H9 (cell line): ENCODE data around the gene PRAMEF1. TPM values are rescaled to one million over a fixed set of nuclear protein-coding genes. Genes with fewer than 3 reads are reported as not detected.

Experiments
- DNase-seq: peaks from one replicate; pipeline ENCODE4 v3.0.0-alpha.2; 2017
- H2AFZ ChIP-seq: one replicate; pipeline ENCODE4 v1.6.1; 2013; ENCODE audit warnings: mild to moderate bottlenecking, low read length, control low read depth, moderate library complexity
- H2AK5ac ChIP-seq: 2 replicates; pipeline ENCODE4 v1.6.1; 2013; ENCODE audit warnings: low read length, control low read depth, mixed read lengths; ENCODE audit not compliant: insufficient read length
- H2BK120ac ChIP-seq: one replicate; pipeline ENCODE4 v1.6.1; 2013; ENCODE audit warnings: low read depth, mild to moderate bottlenecking, low read length, control low read depth, inconsistent platforms; ENCODE audit not compliant: poor library complexity, severe bottlenecking
- H2BK12ac ChIP-seq: 2 replicates; pipeline ENCODE4 v1.6.1; 2013; ENCODE audit warnings: low read length, control low read depth, mixed read lengths, low read depth; ENCODE audit not compliant: insufficient read length
- H2BK15ac ChIP-seq: 2 replicates; pipeline ENCODE4 v1.6.1; 2013; ENCODE audit warnings: low read depth, low read length, control low read depth
- H2BK20ac ChIP-seq: one replicate; pipeline ENCODE4 v1.6.1; 2013; ENCODE audit warnings: low read depth, mild to moderate bottlenecking, low read length, control low read depth, inconsistent platforms; ENCODE audit not compliant: poor library complexity, severe bottlenecking
- H2BK5ac ChIP-seq: 2 replicates; pipeline ENCODE4 v1.6.1; 2013; ENCODE audit warnings: low read length, control low read depth, mixed read lengths; ENCODE audit not compliant: insufficient read length
- H3K14ac ChIP-seq: 2 replicates; pipeline ENCODE4 v1.6.1; 2013; ENCODE audit warnings: low read length, control low read depth; ENCODE audit not compliant: insufficient read depth
- H3K18ac ChIP-seq: 2 replicates; pipeline ENCODE4 v1.6.1; 2013; ENCODE audit warnings: low read depth, mild to moderate bottlenecking, mixed read lengths, low read length, control low read depth; ENCODE audit not compliant: insufficient read length
- H3K23ac ChIP-seq: 2 replicates; pipeline ENCODE4 v1.6.1; 2013; ENCODE audit warnings: low read length, control low read depth, mixed read lengths, low read depth; ENCODE audit not compliant: insufficient read length
- H3K23me2 ChIP-seq: 2 replicates; pipeline ENCODE4 v1.6.1; 2013; ENCODE audit warnings: low read depth, mild to moderate bottlenecking, mixed read lengths, low read length, control low read depth; ENCODE audit not compliant: insufficient read length, poor library complexity, severe bottlenecking
- H3K27ac ChIP-seq: 2 replicates; pipeline ENCODE4 v1.5.1; 2013; ENCODE audit warnings: low read length, control low read depth, mixed read lengths, low read depth; ENCODE audit not compliant: insufficient read length
- H3K27me3 ChIP-seq: 2 replicates; pipeline ENCODE4 v1.6.1; 2013; ENCODE audit warnings: low read length, control low read depth, inconsistent platforms; ENCODE audit not compliant: insufficient read depth
- H3K4ac ChIP-seq: 2 replicates; pipeline ENCODE4 v1.6.1; 2013; ENCODE audit warnings: low read depth, mild to moderate bottlenecking, control low read depth, inconsistent platforms, low read length, moderate library complexity
- H3K4me1 ChIP-seq: 2 replicates; pipeline ENCODE4 v1.6.1; 2013; ENCODE audit warnings: low read length, control low read depth, inconsistent platforms; ENCODE audit not compliant: insufficient read depth
- H3K4me2 ChIP-seq: 2 replicates; pipeline ENCODE4 v1.6.1; 2013; ENCODE audit warnings: low read length, control low read depth, mixed read lengths; ENCODE audit not compliant: insufficient read length, insufficient read depth
- H3K56ac ChIP-seq: 2 replicates; pipeline ENCODE4 v1.6.1; 2013; ENCODE audit warnings: low read depth, mild to moderate bottlenecking, mixed read lengths, low read length, control low read depth; ENCODE audit not compliant: insufficient read length
- H3K79me1 ChIP-seq: 2 replicates; pipeline ENCODE4 v1.6.1; 2013; ENCODE audit warnings: low read depth, mild to moderate bottlenecking, moderate library complexity, low read length, control low read depth, inconsistent platforms; ENCODE audit not compliant: insufficient read depth, poor library complexity, severe bottlenecking
- H3K79me2 ChIP-seq: 2 replicates; pipeline ENCODE4 v1.6.1; 2013; ENCODE audit warnings: low read length, control low read depth, inconsistent platforms; ENCODE audit not compliant: insufficient read depth
- H3K9ac ChIP-seq: 2 replicates; pipeline ENCODE4 v1.6.1; 2013; ENCODE audit warnings: low read length, control low read depth, mixed read lengths; ENCODE audit not compliant: insufficient read length; ENCODE audit errors: extremely low read depth
- H3K9me3 ChIP-seq: one replicate; pipeline ENCODE4 v1.6.1; 2013; ENCODE audit warnings: low read depth, low read length, inconsistent platforms; ENCODE audit not compliant: control insufficient read depth
- H3T11ph ChIP-seq: one replicate; pipeline ENCODE4 v1.6.1; 2013; ENCODE audit warnings: mild to moderate bottlenecking, low read length, control low read depth, inconsistent platforms
- H4K20me1 ChIP-seq: one replicate; pipeline ENCODE4 v1.6.1; 2013; ENCODE audit not compliant: control insufficient read depth, insufficient read length, insufficient read depth
- H4K5ac ChIP-seq: 2 replicates; pipeline ENCODE4 v1.6.1; 2013; ENCODE audit warnings: low read depth, mild to moderate bottlenecking, mixed read lengths, low read length, control low read depth; ENCODE audit not compliant: insufficient read length
- H4K8ac ChIP-seq: replicated peaks from 2 replicates; pipeline ENCODE4 v1.6.1; 2013; ENCODE audit warnings: low read length, control low read depth, mixed read lengths, low read depth; ENCODE audit not compliant: insufficient read length
- H4K91ac ChIP-seq: 2 replicates; pipeline ENCODE4 v1.6.1; 2013; ENCODE audit warnings: low read depth, mild to moderate bottlenecking, moderate library complexity, mixed read lengths, low read length, control low read depth; ENCODE audit not compliant: insufficient read length
- H3K27ac Mint-ChIP-seq, 3 experiments: 2 replicates in 2 of 3; 3 replicates in 1 of 3; pipeline ENCODE4 v1.8.0; 2020 to 2021; ENCODE audit warnings: mixed read lengths in 3 of 3, mild to moderate bottlenecking in 1 of 3, moderate library complexity in 1 of 3
- H3K27me3 Mint-ChIP-seq: 2 replicates; pipeline ENCODE4 v1.8.0; 2021; ENCODE audit warnings: low read depth, mild to moderate bottlenecking, moderate library complexity, mixed read lengths
- H3K36me3 Mint-ChIP-seq, 3 experiments: 2 replicates in 2 of 3; 3 replicates in 1 of 3; pipeline ENCODE4 v1.8.0; 2020 to 2021; ENCODE audit warnings: low read depth in 3 of 3, mixed read lengths in 3 of 3; ENCODE audit not compliant: insufficient read depth in 1 of 3
- H3K4me1 Mint-ChIP-seq, 2 experiments: 2 replicates each; pipeline ENCODE4 v1.8.0; 2020; ENCODE audit warnings: mixed read lengths in 2 of 2
- H3K4me3 Mint-ChIP-seq, 2 experiments: 2 replicates in 1 of 2; 3 replicates in 1 of 2; pipeline ENCODE4 v1.8.0; 2020 to 2021; ENCODE audit warnings: mild to moderate bottlenecking in 2 of 2, mixed read lengths in 2 of 2, moderate library complexity in 1 of 2
- H3K9me3 Mint-ChIP-seq, 2 experiments: 2 replicates in 1 of 2; 3 replicates in 1 of 2; pipeline ENCODE4 v1.8.0; 2020; ENCODE audit warnings: mild to moderate bottlenecking in 2 of 2, mixed read lengths in 2 of 2, moderate library complexity in 1 of 2
- CTCF ChIP-seq: fragments of 200-600 bp; sonication (generic); conservative IDR thresholded peaks from 3 replicates; pipeline ENCODE4 v1.8.0; 2021; ENCODE audit warnings: antibody characterized with exemption, mild to moderate bottlenecking
- WGBS: extraction: QIAGEN DNeasy Blood & Tissue Kit; methylation state at CpG from one replicate; pipeline ENCODE4 v1.1.7; 2013; ENCODE audit warnings: missing lambda C conversion rate, low lambda C conversion rate, mixed read lengths; ENCODE audit not compliant: insufficient read length; ENCODE audit errors: extremely low coverage; 5-methylcytosine and 5-hydroxymethylcytosine counted together
- total RNA-seq: library from RNA; stranded (reverse); gene quantifications from 2 replicates; pipeline ENCODE4 v1.2.1, GENCODE V29; 2021

PRAMEF1 gene
- total RNA-seq, 1 experiment from 2014 or later = not detected

DNA sequence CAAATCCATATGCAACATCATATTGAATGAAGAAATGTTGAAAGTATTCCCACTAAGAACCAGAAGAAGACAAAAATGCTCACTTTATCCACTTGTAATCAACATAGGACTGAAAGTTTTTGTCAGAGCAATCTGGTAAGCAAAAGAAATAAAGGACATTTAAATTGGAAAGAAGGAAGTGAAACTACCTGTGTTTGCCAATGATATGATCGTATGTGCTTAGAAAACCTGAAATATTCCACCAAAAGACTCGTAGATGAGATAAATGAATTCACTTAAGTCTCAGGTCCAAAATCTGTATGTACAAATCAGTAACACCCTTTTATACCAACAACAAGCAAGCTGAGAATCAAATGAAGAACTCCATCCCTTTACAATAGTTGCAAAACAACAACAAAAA lies 8.5 kb downstream of the PRAMEF1 start:
- no peak overlapping the region for H3K4me2 ChIP-seq
- no peak overlapping the region for H3K18ac ChIP-seq
- H3K56ac ChIP-seq = no peak overlapping the region
- H2BK5ac ChIP-seq = no peak overlapping the region
- H3K9me3 ChIP-seq = peaks cover 14% of the 10 kb centered on the region
- no peak overlapping the region for H4K8ac ChIP-seq
- H2BK20ac ChIP-seq = no peak overlapping the region
- no peak overlapping the region for H4K5ac ChIP-seq
- Mint-ChIP-seq H3K4me1 (no peaks in the 10 kb centered on the region), H3K27me3 (no peaks in the 10 kb centered on the region; the same call in none of the 2 replicates), H3K36me3 (peaks cover 0 to 16% (median 2%) of the 10 kb centered on the region in 3 experiments; a peak in 4 of 7 replicates), H3K9me3 (peaks cover 66 to 87% of the 10 kb centered on the region in 2 experiments), H3K4me3 (no peak overlapping the region), H3K27ac (no peak overlapping the region)
- H4K20me1 ChIP-seq = no peaks in the 10 kb centered on the region
- H3K23ac ChIP-seq = no peak overlapping the region
- no peak overlapping the region for H3K27ac ChIP-seq
- no peaks in the 10 kb centered on the region for H3K23me2 ChIP-seq
- no peak overlapping the region for H3T11ph ChIP-seq
- no peak overlapping the region for H3K14ac ChIP-seq
- H3K4ac ChIP-seq = no peak overlapping the region
- no peaks in the 10 kb centered on the region for H3K4me1 ChIP-seq
- no CpG with 5 or more reads among the region's 2 CpGs for WGBS
- H3K79me2 ChIP-seq = no peaks in the 10 kb centered on the region
- no peak overlapping the region for H2BK15ac ChIP-seq
- no peaks in the 10 kb centered on the region for H3K27me3 ChIP-seq
- H2AFZ ChIP-seq = no peak overlapping the region
- TF ChIP-seq CTCF = no peak
- no peak overlapping the region for H2BK12ac ChIP-seq
- H2BK120ac ChIP-seq = no peak overlapping the region
- no peak for DNase-seq
- no peak overlapping the region for H4K91ac ChIP-seq
- no peaks in the 10 kb centered on the region for H3K79me1 ChIP-seq
- H2AK5ac ChIP-seq = no peak overlapping the region
- H3K9ac ChIP-seq = no peak overlapping the region
